ENCODE measurements around the gene FOSB.

Gene FOSB

GRCh38 chr19:45485305-45486077, 17.7 kb downstream of the FOSB start:
- DNase-seq: peak; percentile 99

GRCh38 chr19:45488708-45489107, 20.9 kb downstream of the FOSB start:
- DNase-seq: no peak

GRCh38 chr19:45489216-45489855, 21.5 kb downstream of the FOSB start:
- DNase-seq: no peak

- DNase-seq: no peak
Observed at GRCh38 chr19:45492137-45492626, 24.4 kb downstream of the FOSB start.

GRCh38 chr19:45492627-45493470, 25.1 kb downstream of the FOSB start:
- peak; percentile 30 for DNase-seq

GRCh38 chr19:45494261-45494916, 26.6 kb downstream of the FOSB start:
- DNase-seq: no peak

- DNase-seq: no peak
Observed at GRCh38 chr19:45495178-45495577, 27.4 kb downstream of the FOSB start.

GRCh38 chr19:45496349-45496953, 28.7 kb downstream of the FOSB start:
- DNase-seq: peak; percentile 24

- no peak for DNase-seq
Observed at GRCh38 chr19:45497791-45498190, 30.0 kb downstream of the FOSB start.

- DNase-seq: peak; percentile 76
Observed at GRCh38 chr19:45498411-45499195, 30.8 kb downstream of the FOSB start, which contains the start of gene PPM1N. TSS of gene PPM1N (plus strand) at chr19:45498443. CDS start at chr19:45498473, 30 bp downstream.

- DNase-seq: peak; percentile 83
Observed at GRCh38 chr19:45499196-45500180, 31.7 kb downstream of the FOSB start.

- DNase-seq: no peak
Observed at GRCh38 chr19:45500918-45501729, 33.3 kb downstream of the FOSB start.

- no peak for DNase-seq
Observed at GRCh38 chr19:45501730-45502014, 33.9 kb downstream of the FOSB start.

- no peak for DNase-seq
Observed at GRCh38 chr19:45502111-45502510, 34.3 kb downstream of the FOSB start.

GRCh38 chr19:45503909-45504308, 36.1 kb downstream of the FOSB start:
- DNase-seq: no peak

GRCh38 chr19:45505151-45505995, 37.6 kb downstream of the FOSB start:
- no peak for DNase-seq

- DNase-seq: no peak
Observed at GRCh38 chr19:45505996-45506245, 38.1 kb downstream of the FOSB start.

GRCh38 chr19:45506246-45506988, 38.6 kb downstream of the FOSB start:
- peak; percentile 98 for DNase-seq
